ENCODE measurements around the gene HHATL.

HHATL gene

GRCh38 chr3:42702066-42702951, at the start of gene HHATL:
Gene HHATL, minus strand, starts transcription at chr3:42702798. Its CDS starts 1,972 bp downstream, at chr3:42700826.
- no peak for FAIRE-seq
- no peak for DNase-seq (ENCODE audit: low spot score)

GRCh38 chr3:42751609-42752008, 49.0 kb upstream of the HHATL start:
- FAIRE-seq (no peak), DNase-seq (ENCODE audit: low spot score) (no peak)

GRCh38 chr3:42750834-42751233, 48.2 kb upstream of the HHATL start:
- DNase-seq (ENCODE audit: low spot score) (no peak), FAIRE-seq (no peak)

GRCh38 chr3:42749753-42750231, 47.2 kb upstream of the HHATL start:
- no peak for DNase-seq (ENCODE audit: low spot score)
- FAIRE-seq: no peak

GRCh38 chr3:42749025-42749752, 46.6 kb upstream of the HHATL start:
- DNase-seq (ENCODE audit: low spot score): no peak

GRCh38 chr3:42747581-42747980, 45.0 kb upstream of the HHATL start:
- no peak for FAIRE-seq
- no peak for DNase-seq (ENCODE audit: low spot score)

More at GRCh38 chr3:42749025-42749752, 46.6 kb upstream of the HHATL start:
- no peak for FAIRE-seq

GRCh38 chr3:42746455-42747450, 44.2 kb upstream of the HHATL start:
- peak; percentile 20 for FAIRE-seq
- no peak for DNase-seq (ENCODE audit: low spot score)

- FAIRE-seq: no peak
- DNase-seq (ENCODE audit: low spot score): no peak
Measured at GRCh38 chr3:42745776-42746454, 43.3 kb upstream of the HHATL start.

- FAIRE-seq: no peak
- DNase-seq (ENCODE audit: low spot score): no peak
Measured at GRCh38 chr3:42745291-42745745, 42.7 kb upstream of the HHATL start.

- no peak for FAIRE-seq
- no peak for DNase-seq (ENCODE audit: low spot score)
Measured at GRCh38 chr3:42743204-42743995, 40.8 kb upstream of the HHATL start.

GRCh38 chr3:42742688-42743087, 40.1 kb upstream of the HHATL start:
- FAIRE-seq (no peak), DNase-seq (ENCODE audit: low spot score) (no peak)

GRCh38 chr3:42742259-42742658, 39.7 kb upstream of the HHATL start:
- FAIRE-seq (no peak), DNase-seq (ENCODE audit: low spot score) (no peak)

GRCh38 chr3:42741796-42742195, 39.2 kb upstream of the HHATL start:
- FAIRE-seq (no peak), DNase-seq (ENCODE audit: low spot score) (no peak)

- DNase-seq (ENCODE audit: low spot score): no peak
- no peak for FAIRE-seq
Measured at GRCh38 chr3:42739401-42740158, 37.0 kb upstream of the HHATL start.

GRCh38 chr3:42736531-42736930, 33.9 kb upstream of the HHATL start:
- DNase-seq (ENCODE audit: low spot score): no peak

GRCh38 chr3:42736081-42736480, 33.5 kb upstream of the HHATL start:
- no peak for FAIRE-seq
- no peak for DNase-seq (ENCODE audit: low spot score)

More at GRCh38 chr3:42736531-42736930, 33.9 kb upstream of the HHATL start:
- FAIRE-seq: no peak

GRCh38 chr3:42735615-42736014, 33.0 kb upstream of the HHATL start:
- FAIRE-seq (no peak), DNase-seq (ENCODE audit: low spot score) (no peak)

GRCh38 chr3:42735019-42735418, 32.4 kb upstream of the HHATL start:
- DNase-seq (ENCODE audit: low spot score) (no peak), FAIRE-seq (no peak)

All from urothelium cell line (cell line).